ENCODE data around the gene SEMA3A. TPM values are rescaled to one million over a fixed set of nuclear protein-coding genes. Genes with fewer than 3 reads are reported as not detected.
A peak's percentile ranks its signal among the peaks of the same experiment; 100 is the strongest.

SEMA3A gene
- total RNA-seq, 1 donor from 2014 or later = 134 TPM

DNA sequence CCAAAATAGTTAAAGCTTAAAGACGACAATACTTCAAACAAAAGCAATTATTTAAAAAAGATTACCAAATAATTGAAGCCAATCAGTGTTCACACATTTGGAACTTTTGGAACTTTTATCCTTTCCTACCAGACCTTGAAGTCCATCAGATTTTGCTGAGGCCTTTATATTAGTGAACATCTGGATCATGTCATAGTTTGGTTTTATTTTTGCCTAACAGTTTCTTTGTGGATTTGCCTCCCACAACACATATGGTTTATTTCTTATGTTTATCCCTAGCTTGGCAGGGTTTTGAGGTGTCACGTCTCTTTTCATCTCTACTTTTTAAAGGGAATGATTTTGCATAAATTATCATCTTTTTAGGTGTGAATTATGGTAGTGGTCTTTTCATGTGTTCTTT lies 242.4 kb downstream of the SEMA3A start:
- Histone ChIP-seq H3K9me3 (ENCODE audit: low read depth) (no peaks in the 10 kb centered on the region), H3K4me3 (no peak overlapping the region), H3K36me3 (no peaks in the 10 kb centered on the region), H3K4me2 (no peak overlapping the region), H3K27me3 (no peaks in the 10 kb centered on the region), H3K9ac (no peak overlapping the region), H3K79me2 (ENCODE audit: low read depth) (no peaks in the 10 kb centered on the region), H3K27ac (no peak overlapping the region), H3F3A (ENCODE audit: low read depth) (no peaks in the 10 kb centered on the region), H3K4me1 (no peaks in the 10 kb centered on the region), H2AFZ (replicated peaks) (no peak overlapping the region), H4K20me1 (ENCODE audit: low read depth) (no peaks in the 10 kb centered on the region)
- no peaks in the 10 kb centered on the region for H3K27me3 Mint-ChIP-seq (ENCODE audit: insufficient read depth, low read depth)
- no peak overlapping the region for H3K27ac Mint-ChIP-seq
- H3K4me3 Mint-ChIP-seq = no peak overlapping the region
- H3K4me1 Mint-ChIP-seq = no peaks in the 10 kb centered on the region
- TF ChIP-seq EZH2phosphoT487 (IDR thresholded peaks at IDR 0.05) (no peak), EZH2 (IDR thresholded peaks at IDR 0.05) (no peak)
- TF ChIP-seq, protein P1, sequence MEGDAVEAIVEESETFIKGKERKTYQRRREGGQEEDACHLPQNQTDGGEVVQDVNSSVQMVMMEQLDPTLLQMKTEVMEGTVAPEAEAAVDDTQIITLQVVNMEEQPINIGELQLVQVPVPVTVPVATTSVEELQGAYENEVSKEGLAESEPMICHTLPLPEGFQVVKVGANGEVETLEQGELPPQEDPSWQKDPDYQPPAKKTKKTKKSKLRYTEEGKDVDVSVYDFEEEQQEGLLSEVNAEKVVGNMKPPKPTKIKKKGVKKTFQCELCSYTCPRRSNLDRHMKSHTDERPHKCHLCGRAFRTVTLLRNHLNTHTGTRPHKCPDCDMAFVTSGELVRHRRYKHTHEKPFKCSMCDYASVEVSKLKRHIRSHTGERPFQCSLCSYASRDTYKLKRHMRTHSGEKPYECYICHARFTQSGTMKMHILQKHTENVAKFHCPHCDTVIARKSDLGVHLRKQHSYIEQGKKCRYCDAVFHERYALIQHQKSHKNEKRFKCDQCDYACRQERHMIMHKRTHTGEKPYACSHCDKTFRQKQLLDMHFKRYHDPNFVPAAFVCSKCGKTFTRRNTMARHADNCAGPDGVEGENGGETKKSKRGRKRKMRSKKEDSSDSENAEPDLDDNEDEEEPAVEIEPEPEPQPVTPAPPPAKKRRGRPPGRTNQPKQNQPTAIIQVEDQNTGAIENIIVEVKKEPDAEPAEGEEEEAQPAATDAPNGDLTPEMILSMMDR (IDR thresholded peaks at IDR 0.05) = no peak
- no peak for DNase-seq (ENCODE audit: low spot score)
- H3K9me3 Mint-ChIP-seq = no peaks in the 10 kb centered on the region
- H3K36me3 Mint-ChIP-seq = no peaks in the 10 kb centered on the region

DNA sequence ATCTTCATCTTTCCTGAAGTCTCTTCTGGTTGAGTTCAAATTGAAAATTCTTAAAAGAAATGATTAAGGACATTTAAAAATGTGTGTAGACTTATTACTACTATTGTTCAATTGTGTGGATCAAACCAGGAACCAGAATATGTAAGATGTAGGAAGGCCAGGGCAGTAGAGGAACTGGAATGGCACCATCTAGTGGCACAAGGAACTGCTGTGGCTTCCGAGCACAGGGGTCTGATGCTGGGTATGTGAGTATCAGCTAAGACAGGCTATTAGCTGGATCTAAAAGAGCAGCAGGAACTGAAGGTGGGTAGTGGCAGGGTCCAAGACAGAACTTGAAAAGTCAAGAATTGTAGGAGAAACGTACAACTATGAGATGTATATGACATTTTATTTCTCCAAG lies 247.3 kb downstream of the SEMA3A start:
- DNase-seq (ENCODE audit: low spot score) = peak; percentile 57
- no peak overlapping the region for H3K27ac Mint-ChIP-seq
- no peaks in the 10 kb centered on the region for H3K36me3 ChIP-seq

DNA sequence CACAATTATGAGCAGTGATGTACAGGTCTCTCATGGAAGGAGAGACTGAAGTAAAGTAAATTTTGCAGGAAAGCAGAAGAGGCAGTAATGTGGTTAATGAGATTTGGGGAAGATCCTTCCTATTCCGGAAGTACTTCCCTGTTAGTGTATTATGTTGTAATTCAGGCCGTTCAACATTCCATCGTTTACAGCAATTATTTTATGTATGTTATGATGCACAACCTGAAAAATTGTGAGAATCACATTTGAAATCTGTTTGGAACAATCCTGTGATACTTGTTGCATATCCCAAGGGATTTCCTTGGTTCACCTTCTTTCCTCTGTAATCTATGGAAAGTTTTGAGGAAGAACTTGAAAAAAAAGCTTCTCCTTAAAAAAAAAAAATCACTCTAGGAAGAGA lies 247.8 kb downstream of the SEMA3A start:
- H3K4me3 Mint-ChIP-seq = no peak overlapping the region
- no peak overlapping the region for H3K9ac ChIP-seq

More for the DNA sequence above, 247.3 kb downstream of the SEMA3A start:
- no peak for TF ChIP-seq EZH2 (IDR thresholded peaks at IDR 0.05)
- no peak for TF ChIP-seq EZH2phosphoT487 (IDR thresholded peaks at IDR 0.05)
- TF ChIP-seq, protein P1 (IDR thresholded peaks at IDR 0.05) = peak; percentile 70
- Histone ChIP-seq H3K27ac (no peak overlapping the region), H3K79me2 (ENCODE audit: low read depth) (no peaks in the 10 kb centered on the region), H4K20me1 (ENCODE audit: low read depth) (no peaks in the 10 kb centered on the region), H3K9ac (no peak overlapping the region), H3K9me3 (ENCODE audit: low read depth) (no peaks in the 10 kb centered on the region), H2AFZ (replicated peaks) (no peak overlapping the region), H3K4me1 (no peaks in the 10 kb centered on the region), H3K27me3 (no peaks in the 10 kb centered on the region), H3F3A (ENCODE audit: low read depth) (no peaks in the 10 kb centered on the region), H3K4me2 (no peak overlapping the region), H3K4me3 (no peak overlapping the region)
- Mint-ChIP-seq H3K4me1 (no peaks in the 10 kb centered on the region), H3K9me3 (no peaks in the 10 kb centered on the region), H3K4me3 (no peak overlapping the region), H3K27me3 (ENCODE audit: insufficient read depth, low read depth) (no peaks in the 10 kb centered on the region), H3K36me3 (no peaks in the 10 kb centered on the region)

More for the DNA sequence above, 247.8 kb downstream of the SEMA3A start:
- no peak overlapping the region for H3K4me2 ChIP-seq
- H3K4me3 ChIP-seq = no peak overlapping the region
- no peaks in the 10 kb centered on the region for H3K79me2 ChIP-seq (ENCODE audit: low read depth)
- H3K36me3 ChIP-seq = no peaks in the 10 kb centered on the region
- H3F3A ChIP-seq (ENCODE audit: low read depth) = no peaks in the 10 kb centered on the region
- Mint-ChIP-seq H3K27me3 (ENCODE audit: insufficient read depth, low read depth) (no peaks in the 10 kb centered on the region), H3K9me3 (no peaks in the 10 kb centered on the region), H3K27ac (no peak overlapping the region), H3K36me3 (no peaks in the 10 kb centered on the region), H3K4me1 (no peaks in the 10 kb centered on the region)
- no peak for DNase-seq (ENCODE audit: low spot score)
- no peaks in the 10 kb centered on the region for H3K9me3 ChIP-seq (ENCODE audit: low read depth)
- H3K27ac ChIP-seq = no peak overlapping the region
- no peaks in the 10 kb centered on the region for H3K27me3 ChIP-seq
- H2AFZ ChIP-seq (replicated peaks) = no peak overlapping the region
- TF ChIP-seq EZH2 (IDR thresholded peaks at IDR 0.05) = no peak
- no peak for TF ChIP-seq EZH2phosphoT487 (IDR thresholded peaks at IDR 0.05)
- TF ChIP-seq, protein P1 (IDR thresholded peaks at IDR 0.05) = no peak
- no peaks in the 10 kb centered on the region for H3K4me1 ChIP-seq
- no peaks in the 10 kb centered on the region for H4K20me1 ChIP-seq (ENCODE audit: low read depth)
